ENCODE data around the gene VDAC1.

The VDAC1 gene

DNA sequence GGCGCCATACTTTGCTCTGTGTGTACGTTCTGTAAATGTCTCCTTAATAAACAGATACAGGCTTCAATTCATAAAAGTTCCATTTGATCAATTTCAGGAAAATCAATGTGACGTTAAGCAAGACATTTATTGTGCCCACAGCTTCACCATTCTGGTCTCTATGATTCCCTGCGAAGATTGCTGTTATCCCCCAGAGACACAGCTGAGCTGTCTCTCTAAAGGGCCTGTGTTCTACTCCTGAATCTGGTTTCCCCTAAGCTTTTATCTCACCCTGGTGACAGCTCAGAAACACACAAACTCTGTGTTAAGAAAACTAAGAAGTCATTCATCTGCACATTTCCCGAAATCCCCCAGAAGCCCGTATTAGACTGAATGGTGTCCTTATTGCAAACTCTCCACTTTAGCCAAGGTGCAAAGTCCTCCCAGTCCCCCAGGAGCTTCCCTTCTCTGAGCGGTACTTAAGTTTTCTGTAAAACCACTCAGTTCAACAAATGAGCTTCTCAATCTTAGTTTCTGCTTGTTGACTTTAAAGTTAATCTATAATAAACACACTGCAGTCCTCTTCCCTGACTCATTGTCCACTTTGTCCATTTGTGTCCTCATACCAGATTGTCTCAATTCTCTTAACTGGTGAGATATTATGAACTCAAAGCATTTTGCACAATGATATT is 35.0 kb downstream of the VDAC1 start:
- ATAC-seq (ENCODE audit: insufficient read depth, low read depth) (no peak), DNase-seq (no peak)
- H3K27me3 ChIP-seq (ENCODE audit: insufficient read depth, low read length, poor library complexity): no peaks in the 10 kb centered on the region
- H3K9me3 ChIP-seq (ENCODE audit: insufficient read depth, low read length, severe bottlenecking): no peaks in the 10 kb centered on the region
- H3K79me2 ChIP-seq (ENCODE audit: insufficient read depth, low read length): peaks cover 44% of the 10 kb centered on the region
- TF ChIP-seq CTCF (IDR thresholded peaks at IDR 0.05; ENCODE audit: borderline replicate concordance, extremely low read depth, low read length, poor library complexity, severe bottlenecking): no peak
- TF ChIP-seq EZH2 (IDR thresholded peaks at IDR 0.05; ENCODE audit: borderline replicate concordance, low read depth, low read length, severe bottlenecking): no peak
- H3K9ac ChIP-seq (ENCODE audit: low read depth, low read length): peak overlapping the region; percentile 76; the same call in 1 of the 2 replicates
- peaks cover 27% of the 10 kb centered on the region for H3K4me1 ChIP-seq (ENCODE audit: insufficient read depth, low read length)
- H3K4me2 ChIP-seq (ENCODE audit: insufficient read depth, low read length): peak overlapping the region; percentile 86
- no peaks in the 10 kb centered on the region; the same call in 1 of the 2 replicates for H4K20me1 ChIP-seq (ENCODE audit: insufficient read depth, low read length)
- H3K27ac ChIP-seq (ENCODE audit: low read length): peak overlapping the region; percentile 37; the same call in 1 of the 2 replicates
- peak overlapping the region in 1 of 2 experiments; percentile 70; a peak in 2 of 4 replicates for H3K4me3 ChIP-seq (ENCODE audit: low read depth in 1 of 2, low read length in 2 of 2)
- peaks cover 27% of the 10 kb centered on the region for H3K36me3 ChIP-seq (ENCODE audit: insufficient read depth, low read length)
- H2AFZ ChIP-seq (ENCODE audit: low read depth, low read length): no peak overlapping the region

- H4K20me1 ChIP-seq (ENCODE audit: insufficient read depth, low read length): no peaks in the 10 kb centered on the region; the same call in 1 of the 2 replicates
- H3K4me3 ChIP-seq (ENCODE audit: low read depth in 1 of 2, low read length in 2 of 2): peak within 1 kb of the TSS; percentile 70 to 72
- H3K36me3 ChIP-seq (ENCODE audit: insufficient read depth, low read length): peaks cover 18% of the 10 kb centered on the region
- H3K9ac ChIP-seq (ENCODE audit: low read depth, low read length): peak within 1 kb of the TSS; percentile 76
- H3K9me3 ChIP-seq (ENCODE audit: insufficient read depth, low read length, severe bottlenecking): no peaks in the 10 kb centered on the region
- peak within 1 kb of the TSS; percentile 80 for H3K27ac ChIP-seq (ENCODE audit: low read length)
- H3K4me2 ChIP-seq (ENCODE audit: insufficient read depth, low read length): peak within 1 kb of the TSS; percentile 86
- ATAC-seq (ENCODE audit: insufficient read depth, low read depth) (peak; percentile 97), DNase-seq (peak; percentile 93)
- peak within 1 kb of the TSS; percentile 94 for H2AFZ ChIP-seq (ENCODE audit: low read depth, low read length)
- H3K4me1 ChIP-seq (ENCODE audit: insufficient read depth, low read length): peaks cover 33% of the 10 kb centered on the region
- no peaks in the 10 kb centered on the region for H3K27me3 ChIP-seq (ENCODE audit: insufficient read depth, low read length, poor library complexity)
- H3K79me2 ChIP-seq (ENCODE audit: insufficient read depth, low read length): peaks cover 58% of the 10 kb centered on the region
- no peak for TF ChIP-seq CTCF (IDR thresholded peaks at IDR 0.05; ENCODE audit: borderline replicate concordance, extremely low read depth, low read length, poor library complexity, severe bottlenecking)
- no peak for TF ChIP-seq EZH2 (IDR thresholded peaks at IDR 0.05; ENCODE audit: borderline replicate concordance, low read depth, low read length, severe bottlenecking)
Measured at GRCh38 chr5:133968204-133968980, 36.4 kb downstream of the VDAC1 start, which contains the start of gene C5orf15. Gene C5orf15 (minus strand): TSS chr5:133968625. CDS start chr5:133968584, 41 bp downstream.

DNA sequence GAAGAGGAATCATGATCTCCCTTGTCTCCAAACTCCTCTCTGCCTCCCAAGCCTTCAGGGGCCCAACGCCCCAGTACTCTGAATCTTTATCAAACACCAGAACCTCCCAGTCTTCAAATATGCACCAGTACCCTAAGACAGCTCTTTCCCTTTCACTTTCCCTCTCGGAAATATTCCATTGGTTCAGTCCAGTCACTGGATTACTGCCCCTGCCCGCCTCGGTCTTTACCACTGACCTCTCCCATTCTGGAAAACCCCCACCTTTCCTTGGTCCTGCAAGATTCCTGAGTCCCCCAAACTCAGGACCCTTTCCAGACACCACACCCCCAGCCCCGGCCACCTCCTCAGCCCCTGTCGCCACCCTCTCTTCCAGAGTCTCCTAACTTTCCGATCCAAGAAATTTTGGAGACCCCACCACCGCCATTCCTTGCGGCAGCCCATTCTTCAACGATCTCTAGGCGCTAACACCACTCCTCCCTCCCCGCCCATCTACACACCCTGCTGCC is 37.0 kb downstream of the VDAC1 start:
- no peak for TF ChIP-seq CTCF (IDR thresholded peaks at IDR 0.05; ENCODE audit: borderline replicate concordance, extremely low read depth, low read length, poor library complexity, severe bottlenecking)
- TF ChIP-seq EZH2 (IDR thresholded peaks at IDR 0.05; ENCODE audit: borderline replicate concordance, low read depth, low read length, severe bottlenecking): no peak

More for the DNA sequence above, 37.0 kb downstream of the VDAC1 start:
- Histone ChIP-seq H3K27me3 (ENCODE audit: insufficient read depth, low read length, poor library complexity) (no peaks in the 10 kb centered on the region), H3K79me2 (ENCODE audit: insufficient read depth, low read length) (peaks cover 64% of the 10 kb centered on the region), H3K36me3 (ENCODE audit: insufficient read depth, low read length) (peaks cover 11% of the 10 kb centered on the region), H2AFZ (ENCODE audit: low read depth, low read length) (peak overlapping the region; percentile 94), H3K9ac (ENCODE audit: low read depth, low read length) (peak overlapping the region; percentile 76), H3K9me3 (ENCODE audit: insufficient read depth, low read length, severe bottlenecking) (no peaks in the 10 kb centered on the region), H4K20me1 (ENCODE audit: insufficient read depth, low read length) (no peaks in the 10 kb centered on the region), H3K4me2 (ENCODE audit: insufficient read depth, low read length) (peak overlapping the region; percentile 86), H3K27ac (ENCODE audit: low read length) (peak overlapping the region; percentile 80), H3K4me1 (ENCODE audit: insufficient read depth, low read length) (peaks cover 38% of the 10 kb centered on the region), H3K4me3 (ENCODE audit: low read depth in 1 of 2, low read length in 2 of 2) (peak overlapping the region; percentile 70 to 72; a peak in 3 of 4 replicates)
- ATAC-seq (ENCODE audit: insufficient read depth, low read depth): no peak; the same call in 2 of the 3 replicates
- no peak for DNase-seq
